Lower lobe of right lung (tissue), 2 donors: ENCODE results near the gene FAM120A. TPM values are rescaled to one million over a fixed set of nuclear protein-coding genes. Genes with fewer than 3 reads are reported as not detected.

Experiments used
- ATAC-seq, 2 donors: fragments of 200-7000 bp; cut with Tn5 transposase; one replicate each; pipeline ENCODE4 v1.9.1; 2020 to 2022; ENCODE audit warnings: mild to moderate bottlenecking in 2 of 2, moderate library complexity in 2 of 2
- DNase-seq: peaks from one replicate; pipeline ENCODE4 v3.0.0-alpha.2; 2020
- H3K27ac ChIP-seq: fragments of 200-600 bp; one replicate; pipeline ENCODE4 v1.8.0; 2022
- H3K27me3 ChIP-seq: fragments of 200-600 bp; one replicate; pipeline ENCODE4 v1.8.0; 2022; ENCODE audit warnings: low read depth
- H3K36me3 ChIP-seq: fragments of 200-600 bp; one replicate; pipeline ENCODE4 v1.8.0; 2022; ENCODE audit warnings: mild to moderate bottlenecking
- H3K4me1 ChIP-seq: fragments of 200-600 bp; one replicate; pipeline ENCODE4 v1.8.0; 2022
- H3K4me3 ChIP-seq: fragments of 200-600 bp; one replicate; pipeline ENCODE4 v1.8.0; 2022; ENCODE audit warnings: mild to moderate bottlenecking
- H3K9me3 ChIP-seq: fragments of 200-600 bp; one replicate; pipeline ENCODE4 v1.8.0; 2022
- CTCF ChIP-seq: fragments of 200-600 bp; IDR thresholded peaks from one replicate; pipeline ENCODE4 v1.8.0; 2022; ENCODE audit warnings: antibody characterized with exemption, mild to moderate bottlenecking
- intact Hi-C: fragments of 100-400 bp; cut with DNase I; formaldehyde crosslinking; loops from one replicate; pipeline ENCODE4 v1.11.0; 2022
- total RNA-seq: library from RNA; stranded (reverse); fragmentation: NEBNext Ultra II Directional; extraction: Animal tissue kit (Norgen Biotek cat#: 25700); gene quantifications from one replicate; pipeline ENCODE4 v1.2.1, GENCODE V29; 2021
- donor health status: DM: no; HTN: yes; CAD: no; lungs with severe emphysema.

Gene FAM120A
- total RNA-seq, 1 donor from 2014 or later, result 114 TPM

- H3K36me3 ChIP-seq, result no peaks in the 10 kb centered on the region
- H3K27me3 ChIP-seq, result no peaks in the 10 kb centered on the region
- H3K27ac ChIP-seq, result no peak overlapping the region
- peak in 1 of 2 donors; percentile 42 for ATAC-seq
- H3K4me3 ChIP-seq, result peak overlapping the region; percentile 4
- no peak for DNase-seq
- H3K9me3 ChIP-seq, result no peaks in the 10 kb centered on the region
- no peaks in the 10 kb centered on the region for H3K4me1 ChIP-seq
- intact Hi-C loops, result no loop called here
- no peak for TF ChIP-seq CTCF
Measured at GRCh38 chr9:93431539-93432105, 19.9 kb upstream of the FAM120A start.

- TF ChIP-seq CTCF, result no peak
- Histone ChIP-seq H3K27me3 (no peaks in the 10 kb centered on the region), H3K27ac (no peak overlapping the region), H3K9me3 (no peaks in the 10 kb centered on the region), H3K36me3 (no peaks in the 10 kb centered on the region), H3K4me1 (no peaks in the 10 kb centered on the region), H3K4me3 (no peak overlapping the region)
- ATAC-seq (no peak), DNase-seq (no peak)
- intact Hi-C loops, result no loop called here
Measured at GRCh38 chr9:93432964-93433363, 18.5 kb upstream of the FAM120A start.

GRCh38 chr9:93434056-93434455 lies 17.4 kb upstream of the FAM120A start:
- intact Hi-C loops, result no loop called here
- Histone ChIP-seq H3K9me3 (no peaks in the 10 kb centered on the region), H3K36me3 (no peaks in the 10 kb centered on the region), H3K27me3 (no peaks in the 10 kb centered on the region), H3K27ac (no peak overlapping the region), H3K4me1 (no peaks in the 10 kb centered on the region), H3K4me3 (no peak overlapping the region)
- TF ChIP-seq CTCF, result no peak
- ATAC-seq (no peak), DNase-seq (no peak)

- Histone ChIP-seq H3K27me3 (no peaks in the 10 kb centered on the region), H3K36me3 (no peaks in the 10 kb centered on the region), H3K9me3 (no peaks in the 10 kb centered on the region), H3K4me1 (no peaks in the 10 kb centered on the region), H3K4me3 (no peak overlapping the region), H3K27ac (no peak overlapping the region)
- TF ChIP-seq CTCF, result no peak
- ATAC-seq (no peak), DNase-seq (no peak)
- intact Hi-C loops, result no loop called here
Measured at GRCh38 chr9:93435386-93435785, 16.1 kb upstream of the FAM120A start.

- TF ChIP-seq CTCF, result no peak
- ATAC-seq (no peak), DNase-seq (no peak)
- no peak overlapping the region for H3K27ac ChIP-seq
- intact Hi-C loops, result no loop called here
- no peaks in the 10 kb centered on the region for H3K4me1 ChIP-seq
- H3K9me3 ChIP-seq, result no peaks in the 10 kb centered on the region
- H3K36me3 ChIP-seq, result no peaks in the 10 kb centered on the region
- no peak overlapping the region for H3K4me3 ChIP-seq
- H3K27me3 ChIP-seq, result no peaks in the 10 kb centered on the region
Measured at GRCh38 chr9:93436218-93436617, 15.3 kb upstream of the FAM120A start.
